Neural cell (in vitro differentiated cells): ENCODE results near the gene COLGALT1. TPM values are rescaled to one million over a fixed set of nuclear protein-coding genes. Genes with fewer than 3 reads are reported as not detected.

ENCODE experiments used
- H2AFZ ChIP-seq: fragments of 200-600, 300-800 bp; sonication (generic), shearing (Covaris generic); 2 replicates; pipeline ENCODE4 v1.6.0; 2014; ENCODE audit warnings: low read depth, mild to moderate bottlenecking, antibody characterized with exemption, low read length, moderate library complexity
- H3F3A ChIP-seq: fragments of 200-600 bp; shearing (Covaris generic); 2 replicates; pipeline ENCODE4 v1.6.1; 2016; ENCODE audit warnings: mild to moderate bottlenecking, moderate library complexity, mixed read lengths, antibody characterized with exemption, low read length; ENCODE audit not compliant: insufficient read depth, poor library complexity, severe bottlenecking
- H3K27ac ChIP-seq: fragments of 200-600, 300-800 bp; sonication (generic), shearing (Covaris generic); 2 replicates; pipeline ENCODE4 v1.5.1; 2014; ENCODE audit warnings: mild to moderate bottlenecking, low read length, moderate library complexity
- H3K27me3 ChIP-seq: fragments of 300-800, 200-600 bp; sonication (generic), shearing (Covaris generic); 2 replicates; pipeline ENCODE4 v1.6.0; 2014; ENCODE audit warnings: mild to moderate bottlenecking, low read depth, low read length, moderate library complexity; ENCODE audit not compliant: insufficient read depth
- H3K36me3 ChIP-seq: fragments of 300-800, 200-600 bp; sonication (generic), shearing (Covaris generic); 2 replicates; pipeline ENCODE4 v1.5.1; 2014; ENCODE audit warnings: mild to moderate bottlenecking, antibody characterized with exemption, low read length, moderate library complexity; ENCODE audit not compliant: insufficient read depth
- H3K4me2 ChIP-seq: fragments of 300-800, 200-600 bp; sonication (generic), shearing (Covaris generic); 2 replicates; pipeline ENCODE4 v1.6.0; 2014; ENCODE audit warnings: mild to moderate bottlenecking, low read length
- H3K4me3 ChIP-seq: fragments of 300-800, 200-600 bp; sonication (generic), shearing (Covaris generic); 2 replicates; pipeline ENCODE4 v1.5.1; 2014; ENCODE audit warnings: mild to moderate bottlenecking, low read length, moderate library complexity
- H3K79me2 ChIP-seq: fragments of 200-600 bp; shearing (Covaris generic); replicated peaks from 2 replicates; pipeline ENCODE4 v1.6.0; 2014; ENCODE audit warnings: mild to moderate bottlenecking, low read length, moderate library complexity; ENCODE audit not compliant: insufficient read depth
- H3K9ac ChIP-seq: fragments of 300-800, 200-600 bp; sonication (generic), shearing (Covaris generic); 2 replicates; pipeline ENCODE4 v1.6.1; 2016; ENCODE audit warnings: mild to moderate bottlenecking, low read length, mixed read lengths
- H3K9me2 ChIP-seq: fragments of 200-600 bp; shearing (Covaris generic); 2 replicates; pipeline ENCODE4 v1.6.1; 2016; ENCODE audit warnings: mild to moderate bottlenecking, low read length, mixed read lengths; ENCODE audit not compliant: insufficient read depth
- H3K9me3 ChIP-seq: fragments of 200-600, 300-800 bp; sonication (generic), shearing (Covaris generic); 2 replicates; pipeline ENCODE4 v1.6.1; 2016; ENCODE audit warnings: mild to moderate bottlenecking, mixed run types, low read length, moderate library complexity, mixed read lengths
- H4K20me1 ChIP-seq: fragments of 200-600 bp; shearing (Covaris generic); 2 replicates; pipeline ENCODE4 v1.6.1; 2016; ENCODE audit warnings: mild to moderate bottlenecking, mixed run types; ENCODE audit not compliant: insufficient read depth
- EP300 ChIP-seq: fragments of 450-650 bp; conservative IDR thresholded peaks from 2 replicates; pipeline ENCODE4 v1.6.1; 2014; ENCODE audit warnings: antibody characterized with exemption, mild to moderate bottlenecking, moderate library complexity; ENCODE audit not compliant: poor library complexity, severe bottlenecking
- EZH2 ChIP-seq: fragments of 200-600, 300-800 bp; shearing (Covaris generic), sonication (generic); IDR thresholded peaks from 2 replicates; pipeline ENCODE4 v1.6.1; 2014; ENCODE audit warnings: antibody characterized with exemption, low read length, borderline replicate concordance, mild to moderate bottlenecking; ENCODE audit not compliant: insufficient read depth, poor library complexity, severe bottlenecking
- MXI1 ChIP-seq: fragments of 450-650 bp; conservative IDR thresholded peaks from 2 replicates; pipeline ENCODE4 v1.6.1; 2014; ENCODE audit warnings: antibody characterized with exemption, mild to moderate bottlenecking; ENCODE audit not compliant: poor library complexity, severe bottlenecking
- POLR2AphosphoS5 ChIP-seq: IDR thresholded peaks from 2 replicates; pipeline ENCODE4 v1.6.1; 2012
- RAD21 ChIP-seq: fragments of 450-650 bp; conservative IDR thresholded peaks from 2 replicates; pipeline ENCODE4 v1.6.1; 2014; ENCODE audit warnings: antibody characterized with exemption, mild to moderate bottlenecking, moderate library complexity
- SMC3 ChIP-seq: fragments of 450-650 bp; conservative IDR thresholded peaks from 2 replicates; pipeline ENCODE4 v1.6.1; 2014; ENCODE audit warnings: antibody characterized with exemption, mild to moderate bottlenecking, moderate library complexity; ENCODE audit not compliant: poor library complexity
- TAF1 ChIP-seq: IDR thresholded peaks from 2 replicates; pipeline ENCODE4 v1.6.1; 2012; ENCODE audit warnings: low read depth
- polyA plus RNA-seq: library from polyadenylated mRNA; depleted of rRNA; stranded (reverse); fragments of >200 nt; gene quantifications from 2 replicates; pipeline ENCODE4 v1.2.3, GENCODE V29; 2014
- TF ChIP-seq, protein P1 (sequence below): IDR thresholded peaks from 2 replicates; pipeline ENCODE4 v1.6.1; 2012; ENCODE audit warnings: borderline replicate concordance
- TF ChIP-seq, protein P2 (sequence below): fragments of 450-650 bp; IDR thresholded peaks from 2 replicates; pipeline ENCODE4 v1.5.1; 2014; ENCODE audit warnings: antibody characterized with exemption, mild to moderate bottlenecking, moderate library complexity; ENCODE audit not compliant: poor library complexity, severe bottlenecking

Gene COLGALT1
- polyA plus RNA-seq, 1 donor from 2014 or later, result 18.8 TPM

DNA sequence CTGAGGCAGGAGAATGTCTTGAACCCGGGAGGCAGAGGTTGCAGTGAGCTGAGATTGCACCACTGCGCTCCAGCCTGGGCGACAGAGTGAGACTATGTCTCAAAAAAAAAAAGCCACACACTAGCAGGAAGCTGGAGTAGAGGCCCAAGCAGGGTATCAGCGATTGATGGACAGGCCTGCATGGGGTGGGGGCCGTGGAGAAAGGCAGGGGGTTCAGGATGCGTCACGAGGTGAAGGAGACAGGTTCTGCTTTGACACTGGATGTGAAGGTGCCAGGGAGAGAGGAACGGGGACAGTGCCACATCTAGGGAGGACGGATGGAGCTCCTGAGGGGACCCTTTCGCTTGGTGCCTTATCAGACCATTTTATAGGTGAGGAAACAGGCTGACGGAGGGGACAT lies 7.1 kb downstream of the COLGALT1 start:
- no peaks in the 10 kb centered on the region for H4K20me1 ChIP-seq
- H3K9me3 ChIP-seq, result no peaks in the 10 kb centered on the region
- H3K27ac ChIP-seq, result no peak overlapping the region
- H3K36me3 ChIP-seq, result no peaks in the 10 kb centered on the region
- H3F3A ChIP-seq, result no peaks in the 10 kb centered on the region
- H2AFZ ChIP-seq, result no peak overlapping the region
- H3K79me2 ChIP-seq, result no peaks in the 10 kb centered on the region
- no peak overlapping the region for H3K4me3 ChIP-seq
- H3K9me2 ChIP-seq, result no peaks in the 10 kb centered on the region
- no peak overlapping the region for H3K9ac ChIP-seq
- no peaks in the 10 kb centered on the region for H3K27me3 ChIP-seq
- no peak overlapping the region for H3K4me2 ChIP-seq
- TF ChIP-seq EZH2, result no peak
- no peak for TF ChIP-seq TAF1
- TF ChIP-seq, protein P1, sequence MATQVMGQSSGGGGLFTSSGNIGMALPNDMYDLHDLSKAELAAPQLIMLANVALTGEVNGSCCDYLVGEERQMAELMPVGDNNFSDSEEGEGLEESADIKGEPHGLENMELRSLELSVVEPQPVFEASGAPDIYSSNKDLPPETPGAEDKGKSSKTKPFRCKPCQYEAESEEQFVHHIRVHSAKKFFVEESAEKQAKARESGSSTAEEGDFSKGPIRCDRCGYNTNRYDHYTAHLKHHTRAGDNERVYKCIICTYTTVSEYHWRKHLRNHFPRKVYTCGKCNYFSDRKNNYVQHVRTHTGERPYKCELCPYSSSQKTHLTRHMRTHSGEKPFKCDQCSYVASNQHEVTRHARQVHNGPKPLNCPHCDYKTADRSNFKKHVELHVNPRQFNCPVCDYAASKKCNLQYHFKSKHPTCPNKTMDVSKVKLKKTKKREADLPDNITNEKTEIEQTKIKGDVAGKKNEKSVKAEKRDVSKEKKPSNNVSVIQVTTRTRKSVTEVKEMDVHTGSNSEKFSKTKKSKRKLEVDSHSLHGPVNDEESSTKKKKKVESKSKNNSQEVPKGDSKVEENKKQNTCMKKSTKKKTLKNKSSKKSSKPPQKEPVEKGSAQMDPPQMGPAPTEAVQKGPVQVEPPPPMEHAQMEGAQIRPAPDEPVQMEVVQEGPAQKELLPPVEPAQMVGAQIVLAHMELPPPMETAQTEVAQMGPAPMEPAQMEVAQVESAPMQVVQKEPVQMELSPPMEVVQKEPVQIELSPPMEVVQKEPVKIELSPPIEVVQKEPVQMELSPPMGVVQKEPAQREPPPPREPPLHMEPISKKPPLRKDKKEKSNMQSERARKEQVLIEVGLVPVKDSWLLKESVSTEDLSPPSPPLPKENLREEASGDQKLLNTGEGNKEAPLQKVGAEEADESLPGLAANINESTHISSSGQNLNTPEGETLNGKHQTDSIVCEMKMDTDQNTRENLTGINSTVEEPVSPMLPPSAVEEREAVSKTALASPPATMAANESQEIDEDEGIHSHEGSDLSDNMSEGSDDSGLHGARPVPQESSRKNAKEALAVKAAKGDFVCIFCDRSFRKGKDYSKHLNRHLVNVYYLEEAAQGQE, result no peak
- TF ChIP-seq POLR2AphosphoS5, result no peak
- no peak for TF ChIP-seq EP300
- TF ChIP-seq SMC3, result no peak
- TF ChIP-seq, protein P2, sequence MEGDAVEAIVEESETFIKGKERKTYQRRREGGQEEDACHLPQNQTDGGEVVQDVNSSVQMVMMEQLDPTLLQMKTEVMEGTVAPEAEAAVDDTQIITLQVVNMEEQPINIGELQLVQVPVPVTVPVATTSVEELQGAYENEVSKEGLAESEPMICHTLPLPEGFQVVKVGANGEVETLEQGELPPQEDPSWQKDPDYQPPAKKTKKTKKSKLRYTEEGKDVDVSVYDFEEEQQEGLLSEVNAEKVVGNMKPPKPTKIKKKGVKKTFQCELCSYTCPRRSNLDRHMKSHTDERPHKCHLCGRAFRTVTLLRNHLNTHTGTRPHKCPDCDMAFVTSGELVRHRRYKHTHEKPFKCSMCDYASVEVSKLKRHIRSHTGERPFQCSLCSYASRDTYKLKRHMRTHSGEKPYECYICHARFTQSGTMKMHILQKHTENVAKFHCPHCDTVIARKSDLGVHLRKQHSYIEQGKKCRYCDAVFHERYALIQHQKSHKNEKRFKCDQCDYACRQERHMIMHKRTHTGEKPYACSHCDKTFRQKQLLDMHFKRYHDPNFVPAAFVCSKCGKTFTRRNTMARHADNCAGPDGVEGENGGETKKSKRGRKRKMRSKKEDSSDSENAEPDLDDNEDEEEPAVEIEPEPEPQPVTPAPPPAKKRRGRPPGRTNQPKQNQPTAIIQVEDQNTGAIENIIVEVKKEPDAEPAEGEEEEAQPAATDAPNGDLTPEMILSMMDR, result no peak
- no peak for TF ChIP-seq RAD21
- no peak for TF ChIP-seq MXI1

DNA sequence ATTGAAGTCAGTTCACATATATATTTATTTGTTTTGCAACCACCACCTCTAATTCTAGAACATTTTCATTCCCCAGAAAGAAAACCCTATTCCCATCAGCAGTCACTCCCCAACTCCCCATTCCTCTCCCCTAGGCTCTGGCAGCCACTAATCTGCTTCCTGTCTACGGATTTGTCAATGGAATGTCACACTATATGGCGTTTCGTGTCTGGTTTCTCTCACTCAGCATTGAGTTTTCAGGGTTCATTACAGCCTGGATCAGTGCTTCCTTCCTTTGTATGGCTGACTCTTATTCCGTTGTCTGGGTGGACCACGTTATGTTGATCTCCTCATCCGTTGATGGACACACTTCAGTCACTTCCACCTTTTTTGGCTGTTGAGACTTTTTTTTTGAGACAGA lies 9.3 kb downstream of the COLGALT1 start:
- Histone ChIP-seq H3K4me2 (no peak overlapping the region), H3K9me3 (no peaks in the 10 kb centered on the region), H3K9me2 (no peaks in the 10 kb centered on the region), H4K20me1 (no peaks in the 10 kb centered on the region), H3K27me3 (no peaks in the 10 kb centered on the region), H3K4me3 (no peak overlapping the region), H3K9ac (no peak overlapping the region), H2AFZ (no peak overlapping the region), H3F3A (no peaks in the 10 kb centered on the region), H3K79me2 (no peaks in the 10 kb centered on the region), H3K36me3 (peaks cover 10% of the 10 kb centered on the region), H3K27ac (no peak overlapping the region)
- TF ChIP-seq TAF1 (no peak), SMC3 (no peak), RAD21 (no peak), POLR2AphosphoS5 (no peak), EZH2 (no peak), MXI1 (no peak), EP300 (no peak)
- TF ChIP-seq, protein P1, result no peak
- TF ChIP-seq, protein P2, result no peak
